GM20000 (cell line): ENCODE measurements around the gene PCDH19.

ENCODE experiments used
- DNase-seq: peaks from one replicate; pipeline ENCODE4 v3.0.0; 2012; ENCODE audit warnings: low spot score
- TF ChIP-seq, protein P1 (sequence below): IDR thresholded peaks from 2 replicates; pipeline ENCODE4 v1.5.1; 2012; ENCODE audit warnings: mild to moderate bottlenecking, control low read depth; ENCODE audit errors: extremely low read depth, missing control alignments

The PCDH19 gene

GRCh38 chrX:100381619-100382018, 28.5 kb downstream of the PCDH19 start:
- TF ChIP-seq, protein P1, sequence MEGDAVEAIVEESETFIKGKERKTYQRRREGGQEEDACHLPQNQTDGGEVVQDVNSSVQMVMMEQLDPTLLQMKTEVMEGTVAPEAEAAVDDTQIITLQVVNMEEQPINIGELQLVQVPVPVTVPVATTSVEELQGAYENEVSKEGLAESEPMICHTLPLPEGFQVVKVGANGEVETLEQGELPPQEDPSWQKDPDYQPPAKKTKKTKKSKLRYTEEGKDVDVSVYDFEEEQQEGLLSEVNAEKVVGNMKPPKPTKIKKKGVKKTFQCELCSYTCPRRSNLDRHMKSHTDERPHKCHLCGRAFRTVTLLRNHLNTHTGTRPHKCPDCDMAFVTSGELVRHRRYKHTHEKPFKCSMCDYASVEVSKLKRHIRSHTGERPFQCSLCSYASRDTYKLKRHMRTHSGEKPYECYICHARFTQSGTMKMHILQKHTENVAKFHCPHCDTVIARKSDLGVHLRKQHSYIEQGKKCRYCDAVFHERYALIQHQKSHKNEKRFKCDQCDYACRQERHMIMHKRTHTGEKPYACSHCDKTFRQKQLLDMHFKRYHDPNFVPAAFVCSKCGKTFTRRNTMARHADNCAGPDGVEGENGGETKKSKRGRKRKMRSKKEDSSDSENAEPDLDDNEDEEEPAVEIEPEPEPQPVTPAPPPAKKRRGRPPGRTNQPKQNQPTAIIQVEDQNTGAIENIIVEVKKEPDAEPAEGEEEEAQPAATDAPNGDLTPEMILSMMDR = no peak
- DNase-seq = no peak

- DNase-seq = no peak
- TF ChIP-seq, protein P1 = peak; percentile 28
Measured at GRCh38 chrX:100379388-100379986, 30.6 kb downstream of the PCDH19 start.

GRCh38 chrX:100377826-100378225, 32.2 kb downstream of the PCDH19 start:
- DNase-seq = no peak
- TF ChIP-seq, protein P1 = no peak

DNA sequence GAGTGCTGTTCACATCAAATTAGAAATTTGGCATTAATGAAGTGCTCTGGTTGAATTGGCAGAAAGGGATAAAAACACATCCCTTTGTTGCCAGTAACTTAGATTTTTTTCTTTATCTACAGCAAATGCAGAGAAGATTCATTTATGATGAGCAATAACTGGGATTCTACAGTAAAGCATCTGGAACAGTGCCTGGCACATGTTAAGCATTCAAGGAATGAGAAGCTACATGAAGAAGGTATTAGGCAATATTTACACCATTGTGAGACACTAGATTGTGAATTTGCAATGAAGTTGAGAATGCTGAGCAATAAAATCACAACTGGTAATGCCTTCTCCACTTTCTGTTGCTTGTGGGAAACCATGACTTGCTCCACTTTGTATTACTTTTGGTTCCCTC, 33.5 kb downstream of the PCDH19 start:
- no peak for DNase-seq
- TF ChIP-seq, protein P1 = no peak

DNA sequence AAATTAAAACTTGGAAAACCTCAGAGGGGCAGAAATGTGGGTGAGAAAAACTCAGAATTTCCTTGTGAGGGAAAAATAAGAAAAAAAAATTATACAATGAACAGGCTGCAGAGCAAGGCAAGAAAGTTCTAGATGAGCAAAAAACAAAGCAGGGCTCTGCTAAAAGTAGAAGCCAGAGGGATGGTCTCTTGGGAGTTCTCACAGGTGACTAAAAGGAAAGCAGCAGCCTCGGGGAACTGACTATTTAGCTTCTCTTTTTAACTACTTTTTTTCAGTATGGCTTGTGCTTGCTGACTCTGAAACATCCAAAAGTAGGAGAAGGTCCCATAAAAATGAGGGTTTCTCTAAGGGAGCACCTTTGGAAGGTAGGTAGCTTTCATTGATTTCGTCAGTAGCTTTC, 36.4 kb downstream of the PCDH19 start:
- TF ChIP-seq, protein P1 = no peak
- DNase-seq = no peak

- TF ChIP-seq, protein P1 = no peak
Measured at GRCh38 chrX:100368167-100368566, 41.9 kb downstream of the PCDH19 start.

GRCh38 chrX:100363896-100364295, 46.2 kb downstream of the PCDH19 start:
- DNase-seq = no peak
- TF ChIP-seq, protein P1 = no peak

More at GRCh38 chrX:100368167-100368566, 41.9 kb downstream of the PCDH19 start:
- peak; percentile 1 for DNase-seq
